NT2/D1 (cell line): ENCODE results near the gene FLAD1.

ENCODE experiments used
- DNase-seq: peaks from one replicate; pipeline ENCODE4 v3.0.0-alpha.2; 2011; ENCODE audit warnings: low read depth, low spot score
- H3K27me3 ChIP-seq: 2 replicates; pipeline ENCODE4 v1.6.0; 2011; ENCODE audit warnings: mild to moderate bottlenecking; ENCODE audit not compliant: insufficient read length, insufficient read depth
- H3K36me3 ChIP-seq: 2 replicates; pipeline ENCODE4 v1.6.1; 2011; ENCODE audit warnings: mild to moderate bottlenecking, low read length, mixed read lengths; ENCODE audit not compliant: insufficient read depth, insufficient read length
- H3K4me1 ChIP-seq: 2 replicates; pipeline ENCODE4 v1.5.1; 2011; ENCODE audit not compliant: insufficient read depth, insufficient read length
- H3K4me3 ChIP-seq: 2 replicates; pipeline ENCODE4 v1.5.1; 2011; ENCODE audit warnings: low read depth; ENCODE audit not compliant: insufficient read length
- H3K9ac ChIP-seq: 2 replicates; pipeline ENCODE4 v1.6.0; 2011; ENCODE audit warnings: low read depth; ENCODE audit not compliant: insufficient read length
- H3K9me3 ChIP-seq: 2 replicates; pipeline ENCODE4 v1.5.1; 2011; ENCODE audit warnings: mild to moderate bottlenecking, low read length; ENCODE audit not compliant: insufficient read depth
- SUZ12 ChIP-seq: IDR thresholded peaks from 2 replicates; pipeline ENCODE4 v1.6.1; 2011; ENCODE audit not compliant: insufficient read length, insufficient read depth; ENCODE audit errors: extremely low read depth
- YY1 ChIP-seq: IDR thresholded peaks from 2 replicates; pipeline ENCODE4 v1.6.1; 2011; ENCODE audit not compliant: insufficient read length, insufficient read depth
- ZNF274 ChIP-seq: IDR thresholded peaks from 2 replicates; pipeline ENCODE4 v1.6.1; 2011; ENCODE audit warnings: mild to moderate bottlenecking, low read depth, low read length

The FLAD1 gene

DNA sequence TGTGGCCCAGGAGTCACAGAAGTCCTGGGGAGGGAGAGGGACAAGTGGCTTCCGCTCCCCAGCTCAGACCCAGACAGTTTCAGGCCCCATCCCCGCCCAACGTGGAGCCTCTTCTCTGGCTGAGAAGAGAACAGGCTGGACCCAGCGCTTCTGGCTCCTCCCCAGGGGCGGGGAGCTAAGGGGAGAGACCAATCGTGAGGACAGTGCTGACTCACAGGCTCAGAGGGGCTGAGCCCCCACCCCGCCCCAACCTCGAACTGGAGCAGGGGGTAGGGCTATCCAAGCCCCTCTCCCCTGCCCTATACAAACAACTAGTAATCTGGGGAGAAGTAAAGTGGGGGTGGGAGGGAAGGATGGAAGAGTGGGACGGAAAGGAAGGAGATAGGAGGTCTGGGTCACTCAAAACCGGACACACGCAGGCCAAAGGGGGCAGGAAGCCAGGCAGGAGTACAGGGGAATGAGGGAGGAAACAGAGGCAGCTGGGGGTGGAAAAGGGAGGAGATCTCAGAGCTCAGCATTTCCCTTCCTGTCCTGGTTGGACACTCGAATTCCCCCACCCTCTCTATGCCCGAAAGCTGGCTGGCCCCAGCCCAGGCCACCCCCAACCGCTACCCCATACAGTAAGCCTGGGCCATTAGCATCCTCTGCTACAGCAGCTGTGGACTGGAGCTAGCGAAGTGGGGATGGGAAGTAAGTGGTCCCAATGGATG is 12.4 kb upstream of the FLAD1 start, which contains the start of gene SHC1:
Gene SHC1, minus strand, starts transcription at position 117 of the 710 bp plus-strand sequence. CDS start 221 bp downstream, outside the sequence.
- TF ChIP-seq SUZ12 = no peak
- TF ChIP-seq ZNF274 = no peak
- TF ChIP-seq YY1 = no peak
- Histone ChIP-seq H3K4me1 (peaks cover 20% of the 10 kb centered on the region), H3K9me3 (no peaks in the 10 kb centered on the region), H3K36me3 (peaks cover 38% of the 10 kb centered on the region), H3K27me3 (no peaks in the 10 kb centered on the region), H3K4me3 (peak within 1 kb of the TSS; percentile 77), H3K9ac (peak within 1 kb of the TSS; percentile 98)
- DNase-seq = peak; percentile 96

DNA sequence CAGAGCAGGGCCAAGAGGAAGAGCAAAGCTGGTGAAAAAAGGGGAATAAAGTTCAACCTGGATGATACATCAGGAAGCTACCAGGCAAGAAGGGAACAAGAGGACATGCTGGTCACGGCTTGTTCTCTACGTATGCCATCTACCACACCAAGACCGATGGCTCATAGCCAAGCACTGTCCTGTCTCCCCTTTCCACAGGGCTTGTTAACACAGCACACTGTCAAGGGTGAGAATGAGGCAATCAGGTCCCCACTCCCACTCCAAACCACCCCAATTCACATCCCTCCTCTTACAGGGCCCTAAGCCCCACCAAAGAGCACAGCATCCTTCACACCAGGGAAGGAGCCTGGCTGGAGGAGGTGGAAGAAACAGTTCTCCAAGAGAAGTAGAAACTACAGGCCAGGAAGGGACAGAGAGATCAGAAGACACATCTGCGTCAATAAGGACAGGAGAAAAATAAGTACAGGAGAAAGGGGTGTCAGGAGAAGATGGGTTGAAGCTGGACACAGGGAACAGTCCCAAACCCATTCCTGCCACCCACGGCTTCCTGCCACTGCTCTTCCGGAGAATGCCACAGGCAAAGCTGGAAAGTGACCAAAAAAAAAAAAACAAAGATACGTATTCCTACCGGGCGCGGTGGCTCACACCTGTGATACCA is 11.7 kb upstream of the FLAD1 start:
- H3K4me1 ChIP-seq = peaks cover 20% of the 10 kb centered on the region
- H3K36me3 ChIP-seq = peaks cover 37% of the 10 kb centered on the region
- no peak for DNase-seq
- H3K27me3 ChIP-seq = no peaks in the 10 kb centered on the region
- TF ChIP-seq YY1 (no peak), ZNF274 (no peak), SUZ12 (no peak)
- peak overlapping the region; percentile 77 for H3K4me3 ChIP-seq
- H3K9ac ChIP-seq = peak overlapping the region; percentile 98
- H3K9me3 ChIP-seq = no peaks in the 10 kb centered on the region

DNA sequence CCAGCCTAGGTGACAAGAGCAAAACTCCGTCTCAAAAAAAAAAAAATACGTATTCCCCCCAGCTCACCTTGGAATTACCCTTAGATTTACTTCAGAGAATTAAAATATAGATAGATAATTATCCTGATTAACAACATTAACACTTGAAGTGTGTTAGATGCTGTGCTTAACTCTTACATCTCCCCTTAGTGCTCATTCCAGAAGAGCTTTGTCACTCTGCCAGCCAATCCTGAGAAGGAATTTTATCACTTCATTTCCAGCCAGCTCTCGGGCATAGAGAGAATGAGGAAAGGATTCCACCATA is 11.0 kb upstream of the FLAD1 start:
- H3K4me3 ChIP-seq = peak overlapping the region; percentile 33
- no peak for TF ChIP-seq ZNF274
- no peak for TF ChIP-seq SUZ12

DNA sequence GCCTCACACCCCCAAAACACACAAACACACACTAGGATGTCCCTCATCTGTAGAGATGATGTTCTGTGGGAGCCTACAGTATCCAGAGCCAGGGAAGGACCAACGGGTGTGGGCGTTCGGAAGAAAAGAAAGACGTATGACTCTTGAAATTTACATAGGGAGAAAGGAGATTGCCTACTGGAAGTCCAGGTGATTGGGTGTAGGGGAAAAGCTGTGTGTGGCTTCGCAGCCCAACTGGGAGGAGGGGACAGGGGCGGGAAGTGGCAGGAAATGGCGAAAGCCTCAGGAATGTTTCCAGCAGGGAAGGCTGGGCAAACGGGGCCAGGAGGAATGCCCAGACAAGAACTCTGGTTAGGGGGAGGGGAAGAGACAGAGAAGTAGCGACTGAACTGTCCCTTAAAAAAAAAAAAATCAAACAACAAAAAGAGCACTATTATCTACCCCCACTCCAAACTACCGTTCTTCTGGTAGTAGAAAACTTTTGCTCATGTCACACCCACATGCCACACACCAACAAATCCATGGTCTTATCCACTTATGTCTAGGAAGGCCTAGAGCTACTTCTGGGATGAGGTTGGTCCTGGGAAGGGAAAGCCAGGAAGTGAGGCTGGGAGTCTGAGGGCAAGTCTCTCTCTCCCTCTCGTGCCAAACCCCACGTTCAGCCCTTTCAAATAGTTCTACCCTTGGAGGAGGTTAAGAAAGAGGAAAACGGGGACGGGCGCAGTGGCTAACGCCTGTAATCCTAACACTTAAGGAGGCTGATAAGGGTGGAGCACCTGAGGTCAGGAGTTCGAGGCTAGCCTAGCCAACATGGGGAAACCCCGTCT is 10.4 kb upstream of the FLAD1 start:
- peak overlapping the region; percentile 93 for H3K9ac ChIP-seq
- DNase-seq = peak; percentile 99

More for the DNA sequence above, 11.0 kb upstream of the FLAD1 start:
- no peak for DNase-seq
- Histone ChIP-seq H3K36me3 (peaks cover 36% of the 10 kb centered on the region), H3K9me3 (no peaks in the 10 kb centered on the region), H3K27me3 (no peaks in the 10 kb centered on the region), H3K4me1 (peaks cover 23% of the 10 kb centered on the region), H3K9ac (peak overlapping the region; percentile 93)

DNA sequence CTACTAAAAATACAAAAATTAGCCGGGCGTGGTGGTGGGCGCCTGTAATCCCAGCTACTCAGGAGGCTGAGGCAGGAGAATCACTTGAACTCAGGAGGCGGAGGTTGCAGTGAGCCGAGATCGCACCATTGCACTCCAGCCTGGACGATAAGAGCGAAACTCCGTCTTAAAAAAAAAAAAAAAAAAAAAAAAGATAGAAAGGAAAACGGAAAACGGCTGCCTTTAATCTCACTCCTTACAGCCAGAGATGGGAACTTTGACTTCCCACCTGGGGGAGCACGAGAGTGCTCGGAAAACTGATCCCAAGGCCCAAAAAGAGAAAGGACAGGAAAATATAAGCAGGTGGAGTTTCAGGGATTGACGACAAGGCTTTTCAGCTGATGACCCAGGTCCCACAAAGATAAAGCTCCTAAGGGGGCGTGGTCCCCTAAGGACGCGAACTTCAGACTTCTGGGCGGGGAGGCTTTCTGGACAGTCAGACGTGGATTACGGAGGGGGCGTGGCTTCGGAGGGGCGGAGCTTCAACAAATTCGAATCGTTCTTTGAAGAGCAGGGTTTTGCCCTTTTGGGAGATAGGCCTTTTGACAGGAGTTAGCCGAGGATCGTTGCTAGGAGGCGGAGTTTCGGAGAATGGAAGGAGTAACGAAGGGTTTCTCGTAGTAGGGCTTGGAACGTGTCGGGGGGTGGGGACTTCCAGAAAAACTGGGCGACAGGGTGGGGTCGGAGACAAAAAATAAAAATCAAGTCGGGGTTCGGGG is 9.6 kb upstream of the FLAD1 start:
- TF ChIP-seq YY1 = no peak
- TF ChIP-seq ZNF274 = no peak
- no peak for TF ChIP-seq SUZ12
- Histone ChIP-seq H3K4me1 (peaks cover 18% of the 10 kb centered on the region), H3K9ac (peak overlapping the region; percentile 93), H3K27me3 (no peaks in the 10 kb centered on the region), H3K4me3 (peak overlapping the region; percentile 66), H3K36me3 (peaks cover 35% of the 10 kb centered on the region), H3K9me3 (no peaks in the 10 kb centered on the region)
- peak; percentile 99 for DNase-seq

More for the DNA sequence above, 10.4 kb upstream of the FLAD1 start:
- H3K36me3 ChIP-seq = peaks cover 35% of the 10 kb centered on the region
- peaks cover 20% of the 10 kb centered on the region for H3K4me1 ChIP-seq
- no peaks in the 10 kb centered on the region for H3K27me3 ChIP-seq
- H3K9me3 ChIP-seq = no peaks in the 10 kb centered on the region
- H3K4me3 ChIP-seq = peak overlapping the region; percentile 66
- no peak for TF ChIP-seq SUZ12
- no peak for TF ChIP-seq YY1
- no peak for TF ChIP-seq ZNF274

DNA sequence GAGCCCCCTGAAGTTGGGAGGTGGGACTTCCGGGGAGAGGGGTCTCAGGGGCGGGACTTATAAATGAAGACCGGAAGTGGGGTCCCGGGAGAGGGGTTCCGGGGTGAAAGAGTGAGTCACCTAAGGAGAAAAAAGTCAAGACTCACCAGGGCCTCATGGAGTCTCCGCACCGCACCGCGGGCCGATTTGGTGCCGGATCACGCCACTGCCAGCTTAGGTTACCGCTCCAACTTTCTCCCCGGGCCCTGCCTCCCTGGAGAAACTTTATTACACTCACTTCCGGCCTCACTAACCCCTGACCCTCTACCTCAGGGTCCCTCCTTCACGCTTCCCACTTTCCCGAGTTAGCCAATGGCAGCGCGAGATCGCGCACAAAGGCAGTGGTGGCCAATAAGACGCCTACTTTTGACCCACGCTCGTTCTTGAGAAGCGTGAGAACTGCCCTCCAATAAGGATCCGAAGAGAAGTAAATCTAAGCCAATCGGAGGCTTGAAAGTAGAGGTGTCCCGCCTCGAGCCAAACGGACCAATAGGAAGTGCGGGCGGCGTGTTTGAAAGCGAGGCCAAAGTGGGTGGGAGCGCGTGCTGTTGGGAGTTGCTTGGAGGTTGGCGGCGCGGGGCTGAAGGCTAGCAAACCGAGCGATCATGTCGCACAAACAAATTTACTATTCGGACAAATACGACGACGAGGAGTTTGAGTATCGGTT is 8.9 kb upstream of the FLAD1 start, which contains the start of gene CKS1B:
Gene CKS1B, plus strand, starts transcription at position 580 of the 706 bp plus-strand sequence. Its CDS starts 65 bp downstream, at position 645.
- Histone ChIP-seq H3K4me3 (peak within 1 kb of the TSS; percentile 66), H3K4me1 (peaks cover 10% of the 10 kb centered on the region), H3K9ac (peak within 1 kb of the TSS; percentile 93), H3K27me3 (no peaks in the 10 kb centered on the region), H3K9me3 (no peaks in the 10 kb centered on the region), H3K36me3 (peaks cover 33% of the 10 kb centered on the region)
- peak; percentile 100 for DNase-seq
- TF ChIP-seq ZNF274 (no peak), SUZ12 (no peak), YY1 (no peak)
